ENCODE results near the gene BACE2.

Gene BACE2

GRCh38 chr21:41167348-41168342 is at the start of gene BACE2:
Gene BACE2 (plus strand): TSS chr21:41168160. CDS start chr21:41168264, 104 bp downstream.
- no peak for DNase-seq (ENCODE audit: low read depth, low spot score)

- DNase-seq (ENCODE audit: low read depth, low spot score) = no peak
These were observed 48.1 kb upstream of the BACE2 start for GRCh38 chr21:41119901-41120300.

- DNase-seq (ENCODE audit: low read depth, low spot score) = no peak
These were observed 47.0 kb upstream of the BACE2 start for GRCh38 chr21:41120997-41121396.

GRCh38 chr21:41121785-41122415 is 46.1 kb upstream of the BACE2 start:
- DNase-seq (ENCODE audit: low read depth, low spot score) = no peak

GRCh38 chr21:41124641-41125201 is 43.2 kb upstream of the BACE2 start:
- no peak for DNase-seq (ENCODE audit: low read depth, low spot score)

GRCh38 chr21:41128981-41129380 is 39.0 kb upstream of the BACE2 start:
- no peak for DNase-seq (ENCODE audit: low read depth, low spot score)

- no peak for DNase-seq (ENCODE audit: low read depth, low spot score)
These were observed 37.1 kb upstream of the BACE2 start for GRCh38 chr21:41130883-41131282.

GRCh38 chr21:41133874-41134522 is 34.0 kb upstream of the BACE2 start:
- DNase-seq (ENCODE audit: low read depth, low spot score) = no peak

GRCh38 chr21:41135746-41136145 is 32.2 kb upstream of the BACE2 start:
- DNase-seq (ENCODE audit: low read depth, low spot score) = no peak

- DNase-seq (ENCODE audit: low read depth, low spot score) = no peak
These were observed 31.7 kb upstream of the BACE2 start for GRCh38 chr21:41136286-41136685.

- no peak for DNase-seq (ENCODE audit: low read depth, low spot score)
These were observed 30.6 kb upstream of the BACE2 start for GRCh38 chr21:41137401-41137800.

GRCh38 chr21:41137889-41138288 is 30.1 kb upstream of the BACE2 start:
- no peak for DNase-seq (ENCODE audit: low read depth, low spot score)

GRCh38 chr21:41138711-41139110 is 29.2 kb upstream of the BACE2 start:
- no peak for DNase-seq (ENCODE audit: low read depth, low spot score)

GRCh38 chr21:41139275-41139674 is 28.7 kb upstream of the BACE2 start:
- DNase-seq (ENCODE audit: low read depth, low spot score) = no peak

- DNase-seq (ENCODE audit: low read depth, low spot score) = no peak
These were observed 28.0 kb upstream of the BACE2 start for GRCh38 chr21:41139951-41140350.

- no peak for DNase-seq (ENCODE audit: low read depth, low spot score)
These were observed 26.9 kb upstream of the BACE2 start for GRCh38 chr21:41141031-41141457.

GRCh38 chr21:41142051-41142795 is 25.7 kb upstream of the BACE2 start:
- no peak for DNase-seq (ENCODE audit: low read depth, low spot score)

GRCh38 chr21:41143596-41144325 is 24.2 kb upstream of the BACE2 start:
- no peak for DNase-seq (ENCODE audit: low read depth, low spot score)

GRCh38 chr21:41147096-41147978 is 20.6 kb upstream of the BACE2 start:
- no peak for DNase-seq (ENCODE audit: low read depth, low spot score)

GRCh38 chr21:41147979-41148355 is 20.0 kb upstream of the BACE2 start:
- DNase-seq (ENCODE audit: low read depth, low spot score) = no peak
